GM15510 (cell line): ENCODE data around the gene NTRK3.

ENCODE experiments used
- POLR2A ChIP-seq: IDR thresholded peaks from 3 replicates; pipeline ENCODE4 v1.6.1; 2011; ENCODE audit warnings: borderline replicate concordance; ENCODE audit not compliant: insufficient read length; ENCODE audit errors: extremely low read depth

NTRK3 gene

DNA sequence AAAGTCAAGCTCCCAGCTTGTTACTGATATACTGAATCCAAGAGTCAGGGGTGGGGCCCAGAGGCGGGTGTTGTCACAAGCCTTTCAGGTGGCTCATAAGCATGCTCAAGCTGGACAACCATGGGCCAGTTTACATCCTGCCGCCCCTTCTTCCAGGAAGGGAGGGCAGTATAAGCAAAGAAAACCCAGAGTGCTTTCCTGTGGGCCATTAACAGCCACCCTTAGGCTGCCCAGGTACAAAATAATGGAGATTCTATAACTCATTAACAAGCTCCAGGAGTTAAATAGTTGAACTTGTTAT, 183.2 kb downstream of the NTRK3 start:
- no peak for TF ChIP-seq POLR2A

DNA sequence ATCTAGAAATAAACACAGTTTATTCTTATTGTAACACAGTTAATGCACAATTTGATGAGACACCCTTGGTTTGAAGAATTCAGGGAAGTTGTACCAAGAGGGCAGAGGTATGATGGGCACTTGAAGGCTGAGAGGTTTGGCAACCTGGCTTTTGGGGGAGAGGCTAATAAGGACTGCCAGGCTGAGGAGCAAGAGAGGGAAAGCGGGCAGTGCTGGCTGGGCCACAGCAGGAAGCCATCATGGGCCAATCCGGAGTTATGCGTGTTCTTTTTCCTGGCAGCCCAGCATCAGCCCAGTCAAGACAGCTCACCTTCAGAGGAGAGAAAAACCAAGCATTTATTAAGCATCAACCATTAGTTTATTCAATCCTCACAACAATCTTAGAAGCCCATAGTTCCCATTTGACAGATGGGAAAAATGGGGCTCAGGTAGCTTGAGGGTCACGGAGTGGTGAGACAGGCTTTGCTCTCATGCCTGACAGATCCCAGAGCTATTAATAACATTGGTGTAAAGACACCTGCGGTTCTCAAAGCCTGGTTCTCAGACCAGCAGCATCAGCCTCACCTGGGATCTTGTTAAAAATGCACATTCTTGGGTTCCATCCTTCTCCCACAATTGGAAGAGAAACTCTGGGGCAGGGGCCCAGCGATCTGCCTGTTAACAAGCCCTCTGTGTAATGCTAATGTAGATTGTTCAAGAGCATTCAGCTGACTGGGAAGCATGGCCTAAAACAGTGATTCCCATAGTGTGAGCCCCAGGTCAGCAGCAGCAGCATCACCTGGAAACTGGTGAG, 183.7 kb downstream of the NTRK3 start:
- TF ChIP-seq POLR2A, result no peak

DNA sequence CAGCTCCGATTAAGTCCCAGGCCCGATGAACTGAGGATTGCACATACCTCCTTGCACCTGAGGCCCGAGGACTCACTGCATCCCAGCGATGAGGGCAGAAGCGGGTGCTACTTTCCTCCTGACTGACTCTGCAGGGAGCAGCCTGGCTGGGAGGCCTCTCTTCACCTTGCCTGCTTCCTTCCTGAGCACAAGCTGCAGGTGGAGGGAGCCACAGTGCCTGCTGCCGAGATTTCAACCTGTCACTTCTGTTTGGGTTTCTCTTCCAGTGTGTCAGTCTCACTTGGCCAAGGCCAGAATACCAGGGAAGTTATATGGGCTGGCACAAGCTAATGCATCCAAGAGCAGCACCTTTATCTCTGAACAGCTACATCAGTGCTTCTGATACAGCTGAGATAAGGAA, 185.4 kb downstream of the NTRK3 start:
- no peak for TF ChIP-seq POLR2A

DNA sequence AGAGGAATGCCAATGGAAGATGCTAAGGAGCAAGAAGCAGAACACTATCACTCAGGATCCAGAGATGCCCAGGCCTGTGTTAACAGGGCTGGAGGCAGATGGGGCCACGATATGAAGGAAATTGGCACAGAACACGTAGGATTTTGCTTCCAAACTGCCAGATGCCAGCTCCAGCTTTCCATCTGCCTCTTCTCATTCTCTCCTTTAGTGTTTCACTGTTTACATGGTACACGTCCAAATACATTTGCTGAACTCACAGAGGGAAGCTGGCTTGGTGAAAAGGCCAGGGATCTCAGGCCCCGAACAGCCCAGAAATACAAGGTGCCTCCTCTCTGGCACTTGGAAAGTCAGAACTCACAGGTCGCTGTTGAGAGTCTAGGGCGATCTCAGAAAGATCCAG, 187.0 kb downstream of the NTRK3 start:
- no peak for TF ChIP-seq POLR2A

DNA sequence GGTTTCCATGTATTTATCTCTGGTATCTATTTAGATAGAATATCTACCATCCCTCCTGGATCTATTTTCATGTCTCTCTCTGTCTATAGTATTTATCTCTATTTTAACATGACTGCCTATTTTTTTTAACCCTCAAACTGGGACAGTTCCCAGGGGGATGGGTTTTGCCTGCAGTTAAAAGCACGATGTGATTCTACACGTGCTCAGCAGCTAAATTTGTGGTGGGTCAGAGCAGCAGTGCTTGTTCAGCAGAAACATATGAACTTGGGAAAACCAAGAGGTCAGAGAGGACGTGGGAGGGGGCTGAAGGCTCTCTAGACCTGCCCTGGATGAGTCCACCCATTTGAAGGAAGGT, 189.2 kb downstream of the NTRK3 start:
- no peak for TF ChIP-seq POLR2A

DNA sequence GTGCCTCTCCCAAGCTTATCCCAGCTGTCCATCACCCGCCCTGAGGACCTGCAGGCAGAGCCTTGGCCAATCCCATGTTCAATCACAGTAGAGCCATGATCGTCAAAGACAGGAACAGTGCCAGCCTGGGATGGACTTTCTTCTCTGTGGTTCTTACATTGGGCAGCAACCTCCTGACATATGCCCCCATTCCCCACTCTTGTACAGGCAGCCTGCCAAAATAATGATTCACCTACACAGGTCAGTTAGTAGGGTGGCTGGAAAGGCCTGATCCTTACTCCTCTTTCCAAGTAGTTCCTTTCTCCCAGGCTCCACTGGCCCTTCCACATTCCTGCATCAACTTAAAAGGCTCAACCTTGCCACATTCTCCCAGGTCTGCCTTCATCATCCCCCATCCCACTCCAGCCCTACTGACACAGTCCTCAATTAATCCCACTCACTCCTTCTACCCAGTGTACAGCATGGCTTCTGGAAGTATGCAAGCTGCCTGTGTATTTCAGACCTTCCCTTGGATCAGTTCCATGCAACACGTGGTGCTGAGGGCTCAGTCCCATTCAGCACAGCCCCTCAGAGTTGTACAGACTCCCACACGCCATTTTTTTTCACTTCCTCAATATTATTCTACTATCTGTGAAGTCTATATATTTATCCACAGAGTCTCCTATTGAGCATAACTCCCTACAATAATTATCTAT, 189.8 kb downstream of the NTRK3 start:
- TF ChIP-seq POLR2A, result no peak

DNA sequence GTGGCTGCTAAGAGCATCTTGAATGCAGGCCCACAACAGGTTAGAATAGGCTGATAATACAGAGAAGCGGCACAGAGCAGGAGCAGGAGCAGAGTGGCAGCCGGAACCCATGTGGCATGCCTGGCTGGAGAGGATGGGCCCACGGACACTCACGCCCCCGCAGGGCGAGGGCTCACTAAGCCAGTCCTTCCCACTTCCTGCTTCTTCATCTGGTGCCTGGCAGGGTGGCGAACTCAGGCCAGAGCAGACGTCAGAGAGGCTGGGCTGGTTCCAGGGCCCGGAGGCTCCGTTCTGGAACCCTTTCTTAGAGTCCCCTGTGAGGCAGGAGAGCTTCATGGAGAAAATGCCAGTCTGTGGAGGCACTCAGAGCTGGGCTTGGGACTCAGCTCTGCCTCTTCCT, 195.1 kb downstream of the NTRK3 start:
- TF ChIP-seq POLR2A, result no peak

DNA sequence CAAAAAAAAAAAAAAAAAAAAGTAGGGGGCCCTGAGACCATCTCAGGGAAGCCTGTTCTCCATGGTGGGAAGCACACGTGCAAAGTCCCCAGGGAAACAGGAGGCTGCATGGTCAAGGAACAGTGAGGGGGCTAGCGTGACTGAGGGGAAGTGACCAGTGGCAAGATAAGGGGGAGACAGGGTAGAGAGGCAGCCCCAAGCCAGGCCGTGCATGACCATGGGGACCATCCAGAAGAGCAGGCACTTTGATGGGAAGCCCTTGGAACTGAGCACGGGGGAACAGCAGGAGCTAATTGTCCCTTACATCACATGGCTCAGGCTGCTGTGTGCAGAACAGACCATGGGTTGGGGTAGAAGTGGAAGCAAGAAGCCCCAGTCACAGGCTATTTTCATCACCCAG, 196.2 kb downstream of the NTRK3 start:
- no peak for TF ChIP-seq POLR2A

DNA sequence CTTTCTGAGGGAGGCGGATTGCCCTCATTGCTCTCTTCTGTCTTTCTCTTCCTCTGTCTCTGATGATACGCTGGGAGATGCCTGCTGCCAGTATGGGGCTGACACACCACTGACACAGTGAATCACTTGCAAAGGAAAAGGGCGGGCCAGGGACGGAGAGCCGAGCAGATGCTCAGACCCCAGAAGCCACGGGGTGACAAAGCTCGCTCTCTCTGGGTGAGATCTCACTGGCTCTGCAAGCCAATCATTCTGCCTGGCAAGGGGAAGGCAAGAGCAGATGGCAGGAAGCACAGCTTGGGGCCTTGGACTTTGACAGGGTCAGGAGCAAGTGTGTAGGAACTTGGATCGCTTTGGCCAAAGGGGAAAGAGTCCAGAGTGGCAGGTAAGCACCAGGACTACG, 198.7 kb downstream of the NTRK3 start:
- no peak for TF ChIP-seq POLR2A

DNA sequence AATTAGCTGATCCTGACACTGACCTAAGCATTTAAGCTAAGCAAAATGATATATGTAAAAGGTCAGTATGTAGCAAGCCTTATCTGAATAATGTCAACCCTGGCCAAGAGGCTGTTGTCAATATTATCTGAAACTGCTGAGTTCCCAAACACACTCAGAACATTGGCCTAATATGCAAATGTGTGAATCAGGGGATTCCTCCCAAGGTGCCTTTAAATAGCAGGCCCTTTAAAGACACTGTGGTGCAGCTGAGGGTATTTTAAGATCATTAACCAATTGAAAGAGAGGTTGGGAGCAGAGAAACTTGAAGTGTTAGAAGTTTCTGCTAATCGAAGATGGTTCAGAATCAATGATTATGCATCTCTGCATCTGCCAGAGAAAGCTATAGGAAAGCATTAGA, 207.0 kb downstream of the NTRK3 start:
- no peak for TF ChIP-seq POLR2A

DNA sequence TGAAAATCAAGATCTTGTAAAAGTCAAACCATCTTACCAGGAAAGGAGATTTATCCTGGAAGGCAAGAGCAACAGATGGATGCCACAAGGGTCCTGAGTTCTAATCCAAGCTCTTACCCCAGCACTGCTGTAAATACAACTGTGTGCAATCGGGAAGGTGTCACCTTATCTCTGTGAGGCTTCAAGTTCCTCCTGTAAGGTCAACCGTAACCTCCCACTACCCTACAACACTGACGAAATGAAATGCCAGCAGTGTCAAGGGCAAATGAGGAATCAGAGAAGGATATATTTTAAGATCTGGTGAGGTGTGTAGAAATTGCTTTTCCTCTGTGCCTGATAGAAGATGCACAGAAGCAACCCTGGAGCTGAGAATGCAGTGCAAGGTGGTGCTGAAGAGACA, 207.8 kb downstream of the NTRK3 start:
- no peak for TF ChIP-seq POLR2A

DNA sequence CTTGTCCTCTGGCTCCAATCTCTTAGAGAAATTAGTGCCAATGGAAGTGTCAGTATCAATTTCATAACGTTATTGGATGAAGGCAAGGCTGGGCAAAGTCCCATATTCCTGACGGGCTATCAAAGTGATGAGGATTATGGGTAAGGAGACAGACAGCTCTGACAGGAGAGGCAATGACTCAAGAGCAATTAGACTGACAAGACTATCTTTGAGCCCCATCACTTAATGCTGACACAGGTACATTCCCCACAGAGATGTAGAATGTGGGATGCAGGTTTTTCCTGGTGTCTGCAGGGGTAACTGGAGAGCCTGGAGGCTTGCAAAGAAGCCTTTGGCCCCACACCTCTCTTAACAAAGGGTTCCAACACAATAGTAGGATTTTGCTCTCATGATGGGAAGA, 208.3 kb downstream of the NTRK3 start:
- TF ChIP-seq POLR2A, result no peak

DNA sequence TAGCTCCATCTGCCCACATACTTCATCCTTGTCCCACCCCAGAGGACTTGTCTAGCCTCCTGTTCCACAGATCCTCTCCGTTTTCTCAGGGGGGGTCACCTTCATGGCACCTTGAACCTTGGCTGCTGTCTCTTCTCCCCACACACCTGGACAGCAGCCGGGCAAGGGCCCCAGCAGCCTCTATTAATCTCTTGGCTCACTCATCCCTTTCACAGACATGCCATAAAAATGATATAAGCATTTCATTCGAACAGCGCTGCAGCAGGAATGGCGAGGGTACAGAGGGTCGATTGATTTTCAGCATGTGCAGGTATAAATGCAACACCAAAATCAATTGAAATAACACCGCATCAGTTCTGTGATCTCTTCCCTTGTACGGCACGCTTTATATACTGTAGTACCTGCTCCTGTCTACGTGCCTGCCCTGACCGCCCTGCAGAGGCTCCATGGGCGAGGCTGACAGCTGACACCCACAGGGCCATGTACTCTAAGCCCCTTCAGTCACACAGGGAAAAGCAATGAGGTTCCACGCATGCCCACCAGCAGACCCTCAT, 209.9 kb downstream of the NTRK3 start:
- TF ChIP-seq POLR2A, result no peak

DNA sequence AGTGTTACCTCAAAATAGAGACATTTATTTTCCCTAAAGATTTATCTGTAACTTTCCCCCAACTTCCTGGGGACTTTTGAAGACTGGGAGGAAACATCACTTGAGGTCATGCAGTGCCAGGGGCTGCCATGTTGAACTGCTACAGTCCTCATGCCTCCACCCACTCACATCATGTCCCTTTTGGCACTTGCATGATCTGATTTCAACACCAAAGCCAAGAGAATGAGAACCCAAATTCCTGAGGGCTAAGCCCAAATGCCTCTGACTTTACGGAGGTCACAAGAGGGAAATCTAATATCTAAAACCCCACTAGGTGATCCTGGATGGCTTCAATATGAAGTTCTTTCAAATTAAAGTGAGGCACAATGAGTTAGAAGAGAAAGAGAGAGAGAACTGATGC, 213.1 kb downstream of the NTRK3 start:
- no peak for TF ChIP-seq POLR2A

DNA sequence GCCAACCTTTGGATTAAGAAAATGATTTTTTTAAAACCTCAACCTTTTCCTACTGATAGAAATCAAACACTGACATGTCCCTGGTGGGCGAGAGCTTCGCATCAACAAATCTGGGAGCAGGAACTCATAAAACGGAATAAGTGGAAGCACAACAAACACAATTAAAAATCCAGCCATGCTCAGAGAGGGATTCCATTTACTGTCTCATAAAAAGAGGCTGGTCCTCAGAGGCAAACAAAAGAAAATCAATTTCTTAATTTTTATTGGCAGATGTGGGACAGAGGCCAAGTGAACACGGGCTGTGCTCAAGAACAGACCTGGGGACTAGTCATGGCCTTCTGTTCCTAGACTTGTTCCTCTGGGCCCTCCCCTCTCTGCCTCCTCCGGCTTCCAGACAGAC, 214.5 kb downstream of the NTRK3 start:
- TF ChIP-seq POLR2A, result no peak

DNA sequence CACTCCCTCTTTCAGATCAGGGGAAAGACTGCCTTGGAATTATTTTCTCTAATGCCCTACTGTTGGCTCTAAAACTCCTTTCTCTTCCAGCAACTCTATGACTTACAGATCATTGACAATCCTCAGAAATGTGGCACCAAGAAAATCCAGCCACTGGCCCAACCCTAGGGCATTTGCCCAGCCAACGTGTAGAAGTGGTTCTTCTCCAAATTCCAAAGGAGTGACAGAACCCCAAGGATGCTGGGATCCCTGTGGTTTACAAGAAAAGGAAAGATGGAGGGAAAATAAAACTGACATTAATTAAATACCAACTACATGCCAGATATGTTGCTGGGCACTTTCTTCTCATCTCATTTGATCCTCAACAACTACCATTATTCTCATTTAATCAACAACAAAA, 216.0 kb downstream of the NTRK3 start:
- no peak for TF ChIP-seq POLR2A
